ENCODE measurements around the gene ARHGDIA.

ARHGDIA gene

DNA sequence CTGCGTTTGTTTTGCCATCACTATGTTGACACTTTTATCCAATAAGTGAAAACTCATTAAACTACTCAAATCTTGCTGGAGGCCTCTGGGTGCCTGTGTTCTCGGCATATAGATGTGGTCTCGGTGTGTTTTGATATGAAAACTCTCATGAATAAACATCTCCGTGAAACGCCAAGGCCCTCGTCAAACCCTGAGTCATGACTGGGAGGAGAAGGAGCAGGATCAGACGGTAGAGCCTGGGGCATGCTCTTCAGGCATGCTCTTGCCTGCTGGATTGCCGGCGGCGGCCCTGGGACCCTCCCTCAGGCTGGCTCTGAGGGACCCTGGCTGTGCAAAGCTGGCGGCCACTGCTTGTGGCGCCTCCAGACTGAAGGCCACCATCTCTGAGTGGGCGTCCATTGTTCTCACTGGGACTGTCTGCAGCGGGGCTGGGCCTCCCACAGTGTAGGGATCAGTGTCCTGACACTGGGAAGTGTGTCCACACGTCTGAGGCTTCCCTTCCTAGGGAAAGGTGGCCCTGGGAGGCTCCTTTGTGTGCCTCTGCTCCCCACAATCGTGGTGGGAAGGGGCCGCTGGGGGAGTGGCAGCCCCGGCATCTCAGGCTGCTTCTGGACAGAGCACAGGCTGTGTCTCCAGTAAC lies 29.2 kb upstream of the ARHGDIA start:
- H2AFZ ChIP-seq: no peak overlapping the region
- no peak overlapping the region for H3K4me3 ChIP-seq (ENCODE audit: low read depth, low read length)
- no peaks in the 10 kb centered on the region for H3K9me3 ChIP-seq (ENCODE audit: control insufficient read depth, low read length)
- no peak overlapping the region for H3K4me2 ChIP-seq (ENCODE audit: low read length)
- H3K9ac ChIP-seq: no peak overlapping the region
- no peaks in the 10 kb centered on the region for H3K27me3 ChIP-seq (ENCODE audit: control insufficient read depth, insufficient read depth, low read length)
- H3K27ac ChIP-seq: no peak overlapping the region
- no peaks in the 10 kb centered on the region for H3K79me2 ChIP-seq
- H3K36me3 ChIP-seq (ENCODE audit: control insufficient read depth, insufficient read depth, low read length): no peaks in the 10 kb centered on the region
- TF ChIP-seq, protein P1, sequence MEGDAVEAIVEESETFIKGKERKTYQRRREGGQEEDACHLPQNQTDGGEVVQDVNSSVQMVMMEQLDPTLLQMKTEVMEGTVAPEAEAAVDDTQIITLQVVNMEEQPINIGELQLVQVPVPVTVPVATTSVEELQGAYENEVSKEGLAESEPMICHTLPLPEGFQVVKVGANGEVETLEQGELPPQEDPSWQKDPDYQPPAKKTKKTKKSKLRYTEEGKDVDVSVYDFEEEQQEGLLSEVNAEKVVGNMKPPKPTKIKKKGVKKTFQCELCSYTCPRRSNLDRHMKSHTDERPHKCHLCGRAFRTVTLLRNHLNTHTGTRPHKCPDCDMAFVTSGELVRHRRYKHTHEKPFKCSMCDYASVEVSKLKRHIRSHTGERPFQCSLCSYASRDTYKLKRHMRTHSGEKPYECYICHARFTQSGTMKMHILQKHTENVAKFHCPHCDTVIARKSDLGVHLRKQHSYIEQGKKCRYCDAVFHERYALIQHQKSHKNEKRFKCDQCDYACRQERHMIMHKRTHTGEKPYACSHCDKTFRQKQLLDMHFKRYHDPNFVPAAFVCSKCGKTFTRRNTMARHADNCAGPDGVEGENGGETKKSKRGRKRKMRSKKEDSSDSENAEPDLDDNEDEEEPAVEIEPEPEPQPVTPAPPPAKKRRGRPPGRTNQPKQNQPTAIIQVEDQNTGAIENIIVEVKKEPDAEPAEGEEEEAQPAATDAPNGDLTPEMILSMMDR (IDR thresholded peaks at IDR 0.05): no peak
- no peaks in the 10 kb centered on the region for H3K4me1 ChIP-seq

DNA sequence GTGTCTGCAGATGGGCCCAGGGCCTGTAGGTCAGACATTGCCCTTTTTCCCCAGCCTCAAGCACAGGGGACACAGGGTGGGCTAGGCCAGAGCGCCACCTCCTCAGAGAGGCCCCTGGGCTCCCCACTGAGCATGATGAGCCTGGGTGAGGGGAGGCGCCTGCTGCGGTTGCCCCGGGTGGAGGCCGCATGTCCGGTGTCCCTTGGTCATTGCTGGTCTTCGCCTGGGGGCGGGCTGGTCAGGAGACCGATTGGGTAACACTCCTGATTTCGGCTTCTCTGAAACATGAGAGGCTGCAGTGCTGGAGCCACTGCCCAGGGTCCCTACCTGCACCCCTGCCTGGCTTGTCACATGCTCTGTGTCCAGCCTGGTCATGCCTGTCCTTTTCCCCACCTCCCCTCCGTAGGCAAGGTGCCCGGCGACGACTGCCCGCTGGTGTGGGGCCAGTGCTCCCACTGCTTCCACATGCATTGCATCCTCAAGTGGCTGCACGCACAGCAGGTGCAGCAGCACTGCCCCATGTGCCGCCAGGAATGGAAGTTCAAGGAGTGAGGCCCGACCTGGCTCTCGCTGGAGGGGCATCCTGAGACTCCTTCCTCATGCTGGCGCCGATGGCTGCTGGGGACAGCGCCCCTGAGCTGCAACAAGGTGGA lies 28.5 kb upstream of the ARHGDIA start:
- Histone ChIP-seq H3K36me3 (ENCODE audit: control insufficient read depth, insufficient read depth, low read length) (no peaks in the 10 kb centered on the region), H3K27me3 (ENCODE audit: control insufficient read depth, insufficient read depth, low read length) (no peaks in the 10 kb centered on the region), H3K9ac (no peak overlapping the region), H3K4me3 (ENCODE audit: low read depth, low read length) (no peak overlapping the region), H2AFZ (no peak overlapping the region), H3K27ac (no peak overlapping the region), H3K4me2 (ENCODE audit: low read length) (no peak overlapping the region), H3K79me2 (no peaks in the 10 kb centered on the region), H3K9me3 (ENCODE audit: control insufficient read depth, low read length) (no peaks in the 10 kb centered on the region), H3K4me1 (no peaks in the 10 kb centered on the region)
- TF ChIP-seq, protein P1 (IDR thresholded peaks at IDR 0.05): no peak

DNA sequence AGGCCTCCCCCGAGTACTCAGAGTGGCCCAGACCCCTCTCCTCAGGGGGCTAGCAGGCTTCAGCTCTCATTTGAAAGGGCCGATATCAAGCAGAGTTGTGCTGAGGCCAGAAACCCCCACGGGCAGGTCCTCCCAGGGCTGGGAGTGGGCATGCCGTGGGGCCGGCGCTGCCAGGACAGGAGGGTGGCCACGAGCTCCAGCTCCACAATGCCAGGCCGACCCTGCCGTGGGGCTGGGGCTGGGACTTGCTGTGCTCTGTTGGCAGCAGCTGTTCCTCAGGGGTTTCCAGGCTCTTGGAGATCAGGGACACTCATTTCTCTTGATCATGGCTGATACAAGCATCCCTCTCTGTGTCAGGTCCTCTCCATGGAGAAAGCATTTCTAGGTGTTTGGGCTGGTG lies 27.7 kb upstream of the ARHGDIA start:
- H3K9me3 ChIP-seq (ENCODE audit: control insufficient read depth, low read length): no peaks in the 10 kb centered on the region
- no peaks in the 10 kb centered on the region for H3K4me1 ChIP-seq
- no peak overlapping the region for H2AFZ ChIP-seq
- H3K79me2 ChIP-seq: no peaks in the 10 kb centered on the region
- no peak overlapping the region for H3K9ac ChIP-seq
- H3K36me3 ChIP-seq (ENCODE audit: control insufficient read depth, insufficient read depth, low read length): no peaks in the 10 kb centered on the region
- TF ChIP-seq, protein P1 (IDR thresholded peaks at IDR 0.05): no peak
- H3K4me3 ChIP-seq (ENCODE audit: low read depth, low read length): no peak overlapping the region
- H3K27ac ChIP-seq: no peak overlapping the region
- H3K27me3 ChIP-seq (ENCODE audit: control insufficient read depth, insufficient read depth, low read length): no peaks in the 10 kb centered on the region
- H3K4me2 ChIP-seq (ENCODE audit: low read length): no peak overlapping the region

DNA sequence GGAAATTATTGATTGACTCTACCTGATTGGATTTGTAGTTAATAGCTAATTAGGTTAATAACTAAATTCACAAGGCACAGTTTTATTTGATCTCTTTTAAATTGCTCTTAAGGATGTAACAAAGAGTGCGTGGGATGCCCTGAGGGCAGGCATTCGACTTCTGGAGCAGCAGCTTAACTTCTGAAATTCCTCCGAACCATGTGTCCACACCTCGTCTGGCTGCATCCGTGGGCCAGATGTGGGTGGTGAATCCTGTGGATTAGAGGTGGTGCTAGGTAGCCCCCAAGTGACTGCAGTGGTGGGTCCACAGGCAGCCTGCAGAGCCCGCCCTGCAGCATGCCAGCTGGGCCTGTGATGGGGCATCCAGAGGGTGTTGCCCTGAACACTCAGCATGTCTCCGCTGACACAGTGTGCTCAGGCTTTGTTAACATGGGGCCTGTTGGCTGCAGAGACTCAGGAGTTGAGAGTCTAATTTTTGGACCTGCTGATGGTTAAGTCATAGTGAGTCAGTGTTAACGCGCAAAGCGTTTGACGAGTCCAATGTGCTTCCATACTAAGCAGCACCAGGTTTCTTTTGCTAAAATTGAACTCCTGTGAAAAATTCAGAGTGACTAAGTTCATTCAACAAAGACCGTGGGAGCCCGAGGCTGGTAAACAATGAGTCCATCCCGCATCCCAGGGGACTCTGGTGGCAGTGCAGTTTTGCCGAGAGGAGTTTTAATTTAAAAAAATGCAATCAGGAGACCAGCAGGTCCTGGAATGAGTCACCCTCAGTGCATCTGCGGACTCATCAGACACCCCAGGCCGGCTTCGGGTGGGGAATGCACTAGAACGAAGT lies 27.1 kb upstream of the ARHGDIA start:
- Histone ChIP-seq H3K27ac (no peak overlapping the region), H3K36me3 (ENCODE audit: control insufficient read depth, insufficient read depth, low read length) (no peaks in the 10 kb centered on the region), H3K4me2 (ENCODE audit: low read length) (no peak overlapping the region)

More for the DNA sequence above, 27.1 kb upstream of the ARHGDIA start:
- H3K79me2 ChIP-seq: no peaks in the 10 kb centered on the region
- no peaks in the 10 kb centered on the region for H3K27me3 ChIP-seq (ENCODE audit: control insufficient read depth, insufficient read depth, low read length)
- no peak overlapping the region for H3K9ac ChIP-seq
- TF ChIP-seq, protein P1 (IDR thresholded peaks at IDR 0.05): no peak
- H3K9me3 ChIP-seq (ENCODE audit: control insufficient read depth, low read length): no peaks in the 10 kb centered on the region
- no peak overlapping the region for H3K4me3 ChIP-seq (ENCODE audit: low read depth, low read length)
- H3K4me1 ChIP-seq: no peaks in the 10 kb centered on the region
- H2AFZ ChIP-seq: no peak overlapping the region

All from parathyroid adenoma (tissue), 2 donors.